Measurements from ENCODE around the gene CERS2. TPM values are rescaled to one million over a fixed set of nuclear protein-coding genes. Genes with fewer than 3 reads are reported as not detected.
A peak's percentile ranks its signal among the peaks of the same experiment; 100 is the strongest.

Gene CERS2
- total and polyA plus RNA-seq, 2 of the 13 experiments (the other 11 are each of a cell fraction or from before 2014, with no cell fraction given): 269 to 298 TPM

DNA sequence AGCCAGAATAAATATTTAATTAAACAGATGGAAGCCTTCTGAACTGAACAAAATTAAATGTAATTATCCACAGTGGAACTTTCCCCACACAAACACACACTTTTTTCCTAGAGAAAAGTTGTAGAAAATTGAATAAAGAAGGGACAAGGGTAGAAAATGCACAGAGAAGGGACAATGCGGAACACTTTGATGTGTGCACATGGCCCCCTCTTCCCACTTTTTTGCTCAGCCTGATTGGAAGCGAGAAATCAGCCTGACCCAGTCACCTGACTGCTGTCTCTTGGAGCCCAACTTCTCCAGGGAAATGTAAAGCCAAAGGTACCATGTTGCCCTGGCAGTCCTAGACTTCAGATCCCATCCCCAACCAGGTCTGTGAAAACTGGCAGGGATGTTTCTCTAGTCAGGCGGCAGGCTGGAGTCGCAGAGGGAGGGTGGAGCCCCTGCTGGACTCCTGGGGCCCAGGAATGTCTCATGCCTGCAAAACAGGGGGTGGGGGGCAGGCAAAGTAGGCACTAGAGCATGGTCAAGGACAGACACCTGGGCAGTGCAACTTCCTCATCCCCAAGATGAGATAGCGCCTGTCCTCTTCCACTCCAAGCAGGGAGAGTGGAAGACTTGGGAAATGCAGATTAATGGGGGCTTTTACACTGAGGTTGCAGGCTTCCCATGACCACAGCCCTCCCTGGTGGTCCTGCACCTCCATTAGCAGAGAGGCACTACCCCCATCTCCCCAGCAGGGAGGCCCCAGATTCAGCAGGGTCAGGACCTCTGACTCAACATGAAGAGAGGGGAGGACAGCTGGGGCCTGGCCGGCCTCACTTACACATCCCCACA lies 2.8 kb downstream of the CERS2 start (continued):
- TF ChIP-seq, protein P1, sequence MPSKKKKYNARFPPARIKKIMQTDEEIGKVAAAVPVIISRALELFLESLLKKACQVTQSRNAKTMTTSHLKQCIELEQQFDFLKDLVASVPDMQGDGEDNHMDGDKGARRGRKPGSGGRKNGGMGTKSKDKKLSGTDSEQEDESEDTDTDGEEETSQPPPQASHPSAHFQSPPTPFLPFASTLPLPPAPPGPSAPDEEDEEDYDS (CRISPR knock-in tag; IDR thresholded peaks at IDR 0.05): peak; percentile 44
- TF ChIP-seq TBX2 (CRISPR knock-in tag; IDR thresholded peaks at IDR 0.05; ENCODE audit: borderline replicate concordance): peak; percentile 67
- TF ChIP-seq ZNF484 (CRISPR knock-in tag; IDR thresholded peaks at IDR 0.05; ENCODE audit: borderline replicate concordance, low read depth): no peak
- TF ChIP-seq, protein P2, sequence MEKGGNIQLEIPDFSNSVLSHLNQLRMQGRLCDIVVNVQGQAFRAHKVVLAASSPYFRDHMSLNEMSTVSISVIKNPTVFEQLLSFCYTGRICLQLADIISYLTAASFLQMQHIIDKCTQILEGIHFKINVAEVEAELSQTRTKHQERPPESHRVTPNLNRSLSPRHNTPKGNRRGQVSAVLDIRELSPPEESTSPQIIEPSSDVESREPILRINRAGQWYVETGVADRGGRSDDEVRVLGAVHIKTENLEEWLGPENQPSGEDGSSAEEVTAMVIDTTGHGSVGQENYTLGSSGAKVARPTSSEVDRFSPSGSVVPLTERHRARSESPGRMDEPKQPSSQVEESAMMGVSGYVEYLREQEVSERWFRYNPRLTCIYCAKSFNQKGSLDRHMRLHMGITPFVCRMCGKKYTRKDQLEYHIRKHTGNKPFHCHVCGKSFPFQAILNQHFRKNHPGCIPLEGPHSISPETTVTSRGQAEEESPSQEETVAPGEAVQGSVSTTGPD (CRISPR knock-in tag; IDR thresholded peaks at IDR 0.05): no peak
- TF ChIP-seq FOXM1 (CRISPR knock-in tag; IDR thresholded peaks at IDR 0.05): no peak
- no peak for TF ChIP-seq DPF2 (CRISPR knock-in tag; IDR thresholded peaks at IDR 0.05; ENCODE audit: borderline replicate concordance, low read depth)
- no peak; the same call in 1 of the 2 replicates for TF ChIP-seq KDM2A (CRISPR knock-in tag; IDR thresholded peaks at IDR 0.05; ENCODE audit: borderline replicate concordance, low read depth)
- TF ChIP-seq NR3C1 (CRISPR knock-in tag; IDR thresholded peaks at IDR 0.05): no peak
- TF ChIP-seq ZFP41 (CRISPR knock-in tag; IDR thresholded peaks at IDR 0.05; ENCODE audit: borderline replicate concordance): no peak
- TF ChIP-seq, protein P3, sequence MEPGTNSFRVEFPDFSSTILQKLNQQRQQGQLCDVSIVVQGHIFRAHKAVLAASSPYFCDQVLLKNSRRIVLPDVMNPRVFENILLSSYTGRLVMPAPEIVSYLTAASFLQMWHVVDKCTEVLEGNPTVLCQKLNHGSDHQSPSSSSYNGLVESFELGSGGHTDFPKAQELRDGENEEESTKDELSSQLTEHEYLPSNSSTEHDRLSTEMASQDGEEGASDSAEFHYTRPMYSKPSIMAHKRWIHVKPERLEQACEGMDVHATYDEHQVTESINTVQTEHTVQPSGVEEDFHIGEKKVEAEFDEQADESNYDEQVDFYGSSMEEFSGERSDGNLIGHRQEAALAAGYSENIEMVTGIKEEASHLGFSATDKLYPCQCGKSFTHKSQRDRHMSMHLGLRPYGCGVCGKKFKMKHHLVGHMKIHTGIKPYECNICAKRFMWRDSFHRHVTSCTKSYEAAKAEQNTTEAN (CRISPR knock-in tag; conservative IDR thresholded peaks at IDR 0.05): 0 out of 2 replicates have a peak, but pooled peaks have one; percentile 28
- no peak for TF ChIP-seq HES4 (CRISPR knock-in tag; IDR thresholded peaks at IDR 0.05; ENCODE audit: borderline replicate concordance)
- TF ChIP-seq FOSL2 (CRISPR knock-in tag; IDR thresholded peaks at IDR 0.05): peak; percentile 70
- TF ChIP-seq U2AF2 (IDR thresholded peaks at IDR 0.05; ENCODE audit: low read depth, low read length): no peak
- TF ChIP-seq, protein P4, sequence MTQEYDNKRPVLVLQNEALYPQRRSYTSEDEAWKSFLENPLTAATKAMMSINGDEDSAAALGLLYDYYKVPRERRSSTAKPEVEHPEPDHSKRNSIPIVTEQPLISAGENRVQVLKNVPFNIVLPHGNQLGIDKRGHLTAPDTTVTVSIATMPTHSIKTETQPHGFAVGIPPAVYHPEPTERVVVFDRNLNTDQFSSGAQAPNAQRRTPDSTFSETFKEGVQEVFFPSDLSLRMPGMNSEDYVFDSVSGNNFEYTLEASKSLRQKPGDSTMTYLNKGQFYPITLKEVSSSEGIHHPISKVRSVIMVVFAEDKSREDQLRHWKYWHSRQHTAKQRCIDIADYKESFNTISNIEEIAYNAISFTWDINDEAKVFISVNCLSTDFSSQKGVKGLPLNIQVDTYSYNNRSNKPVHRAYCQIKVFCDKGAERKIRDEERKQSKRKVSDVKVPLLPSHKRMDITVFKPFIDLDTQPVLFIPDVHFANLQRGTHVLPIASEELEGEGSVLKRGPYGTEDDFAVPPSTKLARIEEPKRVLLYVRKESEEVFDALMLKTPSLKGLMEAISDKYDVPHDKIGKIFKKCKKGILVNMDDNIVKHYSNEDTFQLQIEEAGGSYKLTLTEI (CRISPR knock-in tag; conservative IDR thresholded peaks at IDR 0.05): no peak
- TF ChIP-seq, protein P5, sequence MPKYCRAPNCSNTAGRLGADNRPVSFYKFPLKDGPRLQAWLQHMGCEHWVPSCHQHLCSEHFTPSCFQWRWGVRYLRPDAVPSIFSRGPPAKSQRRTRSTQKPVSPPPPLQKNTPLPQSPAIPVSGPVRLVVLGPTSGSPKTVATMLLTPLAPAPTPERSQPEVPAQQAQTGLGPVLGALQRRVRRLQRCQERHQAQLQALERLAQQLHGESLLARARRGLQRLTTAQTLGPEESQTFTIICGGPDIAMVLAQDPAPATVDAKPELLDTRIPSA (CRISPR knock-in tag; IDR thresholded peaks at IDR 0.05; ENCODE audit: borderline replicate concordance): no peak
- peak; percentile 7; the same call in 1 of the 2 replicates for TF ChIP-seq HHEX (CRISPR knock-in tag; IDR thresholded peaks at IDR 0.05)
- TF ChIP-seq RAD51 (IDR thresholded peaks at IDR 0.05; ENCODE audit: borderline replicate concordance): peak; percentile 26; the same call in 1 of the 2 replicates
- no peak for TF ChIP-seq ATAD3A (CRISPR knock-in tag; IDR thresholded peaks at IDR 0.05)
- peak; percentile 12; the same call in 1 of the 2 replicates for TF ChIP-seq IRF2 (CRISPR knock-in tag; IDR thresholded peaks at IDR 0.05)
- no peak for TF ChIP-seq NPAS2 (CRISPR knock-in tag; IDR thresholded peaks at IDR 0.05; ENCODE audit: borderline replicate concordance)
- TF ChIP-seq, protein P6, sequence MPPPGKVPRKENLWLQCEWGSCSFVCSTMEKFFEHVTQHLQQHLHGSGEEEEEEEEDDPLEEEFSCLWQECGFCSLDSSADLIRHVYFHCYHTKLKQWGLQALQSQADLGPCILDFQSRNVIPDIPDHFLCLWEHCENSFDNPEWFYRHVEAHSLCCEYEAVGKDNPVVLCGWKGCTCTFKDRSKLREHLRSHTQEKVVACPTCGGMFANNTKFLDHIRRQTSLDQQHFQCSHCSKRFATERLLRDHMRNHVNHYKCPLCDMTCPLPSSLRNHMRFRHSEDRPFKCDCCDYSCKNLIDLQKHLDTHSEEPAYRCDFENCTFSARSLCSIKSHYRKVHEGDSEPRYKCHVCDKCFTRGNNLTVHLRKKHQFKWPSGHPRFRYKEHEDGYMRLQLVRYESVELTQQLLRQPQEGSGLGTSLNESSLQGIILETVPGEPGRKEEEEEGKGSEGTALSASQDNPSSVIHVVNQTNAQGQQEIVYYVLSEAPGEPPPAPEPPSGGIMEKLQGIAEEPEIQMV (CRISPR knock-in tag; IDR thresholded peaks at IDR 0.05; ENCODE audit: low read depth): no peak
- TF ChIP-seq ZMYM4 (CRISPR knock-in tag; IDR thresholded peaks at IDR 0.05): no peak; the same call in 1 of the 2 replicates
- TF ChIP-seq BCL6 (CRISPR knock-in tag; IDR thresholded peaks at IDR 0.05): no peak; the same call in 1 of the 2 replicates
